GM23338 (cell line): Measurements from ENCODE around the gene NR2C2. TPM values are rescaled to one million over a fixed set of nuclear protein-coding genes. Genes with fewer than 3 reads are reported as not detected.

Source experiments
- ATAC-seq: fragments of 200-7000 bp; cut with Tn5 transposase; 3 replicates; pipeline ENCODE4 v1.9.1; 2020
- DNase-seq: peaks from one replicate; pipeline ENCODE4 v3.0.0-alpha.2; 2015; ENCODE audit warnings: low spot score
- H2AFZ ChIP-seq: fragments of 200-600 bp; sonication (generic); 2 replicates; pipeline ENCODE4 v1.8.0; 2016; ENCODE audit warnings: antibody characterized with exemption, mild to moderate bottlenecking, moderate library complexity
- H3F3A ChIP-seq: fragments of 200-600 bp; sonication (generic); replicated peaks from 2 replicates; pipeline ENCODE4 v1.8.0; 2017; ENCODE audit warnings: antibody characterized with exemption, mixed run types, low read depth
- H3K27ac ChIP-seq: fragments of 200-600 bp; sonication (generic); 2 replicates; pipeline ENCODE4 v1.6.1; 2016; ENCODE audit warnings: low read depth
- H3K27me3 ChIP-seq: fragments of 200-600 bp; sonication (generic); 2 replicates; pipeline ENCODE4 v1.8.0; 2016; ENCODE audit warnings: mild to moderate bottlenecking, mixed run types, moderate library complexity; ENCODE audit not compliant: insufficient read depth
- H3K36me3 ChIP-seq: fragments of 200-600 bp; sonication (generic); 2 replicates; pipeline ENCODE4 v1.8.0; 2016; ENCODE audit warnings: mild to moderate bottlenecking; ENCODE audit not compliant: insufficient read depth
- H3K4me1 ChIP-seq: fragments of 200-600 bp; sonication (generic); 2 replicates; pipeline ENCODE4 v1.8.0; 2016; ENCODE audit warnings: mild to moderate bottlenecking, moderate library complexity; ENCODE audit not compliant: insufficient read depth
- H3K4me2 ChIP-seq: fragments of 200-600 bp; sonication (generic); 2 replicates; pipeline ENCODE4 v1.7.1; 2017; ENCODE audit warnings: mixed run types
- H3K4me3 ChIP-seq: fragments of 200-600 bp; sonication (generic); 2 replicates; pipeline ENCODE4 v1.6.1; 2016; ENCODE audit warnings: mixed run types
- H3K79me2 ChIP-seq: fragments of 200-600 bp; sonication (generic); replicated peaks from 2 replicates; pipeline ENCODE4 v1.8.0; 2017; ENCODE audit warnings: mild to moderate bottlenecking; ENCODE audit not compliant: insufficient read depth
- H3K9me2 ChIP-seq: fragments of 200-600 bp; sonication (generic); 2 replicates; pipeline ENCODE4 v1.8.0; 2017; ENCODE audit not compliant: insufficient read depth
- H4K20me1 ChIP-seq: fragments of 200-600 bp; sonication (generic); replicated peaks from 2 replicates; pipeline ENCODE4 v1.8.0; 2017; ENCODE audit warnings: mild to moderate bottlenecking; ENCODE audit not compliant: insufficient read depth
- H3K27ac Mint-ChIP-seq: 2 replicates; pipeline ENCODE4 v1.8.0; 2020; ENCODE audit warnings: inconsistent platforms, mild to moderate bottlenecking, moderate library complexity, mixed read lengths
- H3K27me3 Mint-ChIP-seq: 3 replicates; pipeline ENCODE4 v1.8.0; 2022; ENCODE audit warnings: low read depth, mild to moderate bottlenecking, moderate library complexity, mixed read lengths, inconsistent platforms; ENCODE audit not compliant: insufficient read depth, poor library complexity
- H3K36me3 Mint-ChIP-seq: 3 replicates; pipeline ENCODE4 v1.8.0; 2021; ENCODE audit warnings: low read depth, mild to moderate bottlenecking, inconsistent platforms, moderate library complexity, mixed read lengths
- H3K4me1 Mint-ChIP-seq: 3 replicates; pipeline ENCODE4 v1.8.0; 2020; ENCODE audit warnings: mild to moderate bottlenecking, inconsistent platforms, mixed read lengths
- H3K4me3 Mint-ChIP-seq: 3 replicates; pipeline ENCODE4 v1.8.0; 2021; ENCODE audit warnings: moderate library complexity, mild to moderate bottlenecking, inconsistent platforms, mixed read lengths
- H3K9me3 Mint-ChIP-seq: 3 replicates; pipeline ENCODE4 v1.8.0; 2020; ENCODE audit warnings: moderate library complexity, mild to moderate bottlenecking, inconsistent platforms, mixed read lengths
- CREB1 ChIP-seq: fragments of 250-450 bp; sonication (Bioruptor Pico); IDR thresholded peaks from 2 replicates; pipeline ENCODE4 v1.5.0; 2020; ENCODE audit warnings: low read depth, mild to moderate bottlenecking, moderate library complexity
- EZH2 ChIP-seq: fragments of 200-600 bp; sonication (generic); IDR thresholded peaks from one replicate; pipeline ENCODE4 v1.8.0; 2017; ENCODE audit warnings: antibody characterized with exemption, mild to moderate bottlenecking, low read depth; ENCODE audit not compliant: unreplicated experiment
- EZH2phosphoT487 ChIP-seq: fragments of 200-600 bp; sonication (generic); IDR thresholded peaks from one replicate; pipeline ENCODE4 v1.8.1; 2018; ENCODE audit warnings: antibody characterized with exemption; ENCODE audit not compliant: unreplicated experiment
- JUNB ChIP-seq: IDR thresholded peaks from one replicate; pipeline ENCODE4 v1.6.1; 2016; ENCODE audit warnings: antibody characterized with exemption; ENCODE audit not compliant: unreplicated experiment
- NANOG ChIP-seq: IDR thresholded peaks from 2 replicates; pipeline ENCODE4 v1.6.1; 2016; ENCODE audit warnings: antibody characterized with exemption, borderline replicate concordance
- POLR2AphosphoS5 ChIP-seq: IDR thresholded peaks from 2 replicates; pipeline ENCODE4 v1.6.1; 2016; ENCODE audit warnings: antibody characterized with exemption, low read depth
- STAT1 ChIP-seq: IDR thresholded peaks from one replicate; pipeline ENCODE4 v1.6.1; 2016; ENCODE audit warnings: antibody characterized with exemption; ENCODE audit not compliant: unreplicated experiment
- ZNF114 ChIP-seq: fragments of 250-450 bp; sonication (Bioruptor Pico); IDR thresholded peaks from 2 replicates; pipeline ENCODE4 v1.5.0; 2020; ENCODE audit warnings: mild to moderate bottlenecking, moderate library complexity
- ZNF462 ChIP-seq: fragments of 250-450 bp; sonication (Bioruptor Pico); IDR thresholded peaks from 2 replicates; pipeline ENCODE4 v1.5.0; 2020; ENCODE audit warnings: mild to moderate bottlenecking, moderate library complexity
- polyA plus RNA-seq: library from polyadenylated mRNA; unstranded; fragments of >200 nt; fragmentation: Nextera tagmentation; extraction: Ambion mirVana; gene quantifications from 2 replicates; pipeline ENCODE4 v1.2.1, GENCODE V29; 2016
- total RNA-seq: library from RNA; depleted of rRNA; stranded (reverse); fragments of >200 nt; shearing (Covaris generic); gene quantifications from 2 replicates; pipeline ENCODE4 v1.2.3, GENCODE V29; 2014
- TF ChIP-seq, protein P1 (sequence below), 2 experiments: fragments of 200-600 bp in 1 of 2; sonication (generic) in 1 of 2; conservative IDR thresholded peaks; 2 replicates each; pipeline versions ENCODE4 v1.5.1 to v1.6.1; 2016 to 2017; ENCODE audit warnings: antibody characterized with exemption in 2 of 2, low read depth in 2 of 2, mild to moderate bottlenecking in 2 of 2, moderate library complexity in 1 of 2

Gene NR2C2
- total and polyA plus RNA-seq, 2 experiments from 2014 or later, result 12.0 to 57.2 TPM

DNA sequence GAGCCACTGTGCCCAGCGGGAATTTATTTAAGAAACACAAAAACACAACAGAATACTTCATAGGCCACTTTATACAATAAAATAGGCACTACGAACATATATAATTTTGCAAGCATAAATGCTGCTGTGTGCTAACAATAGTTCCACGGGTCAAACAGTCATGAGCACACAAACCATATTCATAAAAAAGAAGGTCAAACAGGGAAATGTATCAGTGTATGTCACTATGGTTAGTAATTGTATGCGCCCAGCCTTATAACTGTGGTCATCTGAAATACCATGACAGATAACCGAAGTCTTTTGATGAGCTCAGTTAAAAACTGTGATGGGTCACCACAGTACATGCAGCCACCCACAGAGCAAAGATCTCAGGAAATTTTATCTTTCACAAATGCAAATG is 38.1 kb upstream of the NR2C2 start:
- H3K4me3 Mint-ChIP-seq, result no peak overlapping the region
- H3K36me3 Mint-ChIP-seq, result peaks cover 15% of the 10 kb centered on the region

More for the DNA sequence above, 38.1 kb upstream of the NR2C2 start:
- H3K4me1 Mint-ChIP-seq, result peaks cover 5% of the 10 kb centered on the region; the same call in 2 of the 3 replicates
- Histone ChIP-seq H3K27ac (no peak overlapping the region), H3K4me2 (no peak overlapping the region), H3K4me3 (no peak overlapping the region), H2AFZ (no peak overlapping the region), H3K27me3 (no peaks in the 10 kb centered on the region), H4K20me1 (no peaks in the 10 kb centered on the region), H3F3A (no peaks in the 10 kb centered on the region), H3K9me2 (no peaks in the 10 kb centered on the region), H3K79me2 (no peaks in the 10 kb centered on the region), H3K4me1 (no peaks in the 10 kb centered on the region), H3K36me3 (no peaks in the 10 kb centered on the region)
- peaks cover 6% of the 10 kb centered on the region for H3K27me3 Mint-ChIP-seq
- H3K27ac Mint-ChIP-seq, result no peak overlapping the region
- no peak for ATAC-seq
- TF ChIP-seq, protein P1, sequence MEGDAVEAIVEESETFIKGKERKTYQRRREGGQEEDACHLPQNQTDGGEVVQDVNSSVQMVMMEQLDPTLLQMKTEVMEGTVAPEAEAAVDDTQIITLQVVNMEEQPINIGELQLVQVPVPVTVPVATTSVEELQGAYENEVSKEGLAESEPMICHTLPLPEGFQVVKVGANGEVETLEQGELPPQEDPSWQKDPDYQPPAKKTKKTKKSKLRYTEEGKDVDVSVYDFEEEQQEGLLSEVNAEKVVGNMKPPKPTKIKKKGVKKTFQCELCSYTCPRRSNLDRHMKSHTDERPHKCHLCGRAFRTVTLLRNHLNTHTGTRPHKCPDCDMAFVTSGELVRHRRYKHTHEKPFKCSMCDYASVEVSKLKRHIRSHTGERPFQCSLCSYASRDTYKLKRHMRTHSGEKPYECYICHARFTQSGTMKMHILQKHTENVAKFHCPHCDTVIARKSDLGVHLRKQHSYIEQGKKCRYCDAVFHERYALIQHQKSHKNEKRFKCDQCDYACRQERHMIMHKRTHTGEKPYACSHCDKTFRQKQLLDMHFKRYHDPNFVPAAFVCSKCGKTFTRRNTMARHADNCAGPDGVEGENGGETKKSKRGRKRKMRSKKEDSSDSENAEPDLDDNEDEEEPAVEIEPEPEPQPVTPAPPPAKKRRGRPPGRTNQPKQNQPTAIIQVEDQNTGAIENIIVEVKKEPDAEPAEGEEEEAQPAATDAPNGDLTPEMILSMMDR (conservative IDR thresholded peaks at IDR 0.05; ENCODE audit: low read depth in 2 of 2), result no peak
- TF ChIP-seq CREB1 (CRISPR knock-in tag), result no peak
- no peak for TF ChIP-seq ZNF462 (CRISPR knock-in tag)
- TF ChIP-seq STAT1, result no peak
- no peak for TF ChIP-seq EZH2
- TF ChIP-seq JUNB, result no peak
- TF ChIP-seq ZNF114 (CRISPR knock-in tag), result no peak
- no peak for TF ChIP-seq POLR2AphosphoS5
- TF ChIP-seq EZH2phosphoT487, result no peak
- no peak for TF ChIP-seq NANOG
- peaks cover 7% of the 10 kb centered on the region; the same call in 2 of the 3 replicates for H3K9me3 Mint-ChIP-seq
- DNase-seq, result no peak
